Measurements from ENCODE around the gene ZNF197. TPM values are rescaled to one million over a fixed set of nuclear protein-coding genes. Genes with fewer than 3 reads are reported as not detected.

The ZNF197 gene
- total and polyA plus RNA-seq, 12 donors, result 7.2 to 23.9 (median 14.0) TPM

- WGBS, 4 donors, result 94 to 100% (median 97%) methylated on average over 4 of the region's 4 CpGs
- DNase-seq, result no peak
- H3K27ac ChIP-seq, result no peak overlapping the region
- no peaks in the 10 kb centered on the region for H3K36me3 ChIP-seq (replicated peaks in 1 of 2)
- H3K9me3 ChIP-seq (replicated peaks in 1 of 3), result no peaks in the 10 kb centered on the region
- H3K4me3 ChIP-seq, result no peak overlapping the region
- H3K27me3 ChIP-seq, result no peaks in the 10 kb centered on the region
- peaks cover 0 to 5% of the 10 kb centered on the region in 2 donors for H3K4me1 ChIP-seq (replicated peaks in 1 of 2)
- intact Hi-C loops (cut with DNase I), result no loop called here
- TF ChIP-seq POLR2A (IDR thresholded peaks at IDR 0.05), result no peak
- no peak for TF ChIP-seq CTCF (IDR thresholded peaks at IDR 0.05)
Measured at GRCh38 chr3:44680921-44681455, 56.2 kb downstream of the ZNF197 start.

GRCh38 chr3:44682182-44682896 is 57.5 kb downstream of the ZNF197 start:
- no peaks in the 10 kb centered on the region for H3K9me3 ChIP-seq (replicated peaks in 1 of 3)
- TF ChIP-seq CTCF (IDR thresholded peaks at IDR 0.05) (no peak), POLR2A (IDR thresholded peaks at IDR 0.05) (no peak)
- H3K36me3 ChIP-seq (replicated peaks in 1 of 2), result no peaks in the 10 kb centered on the region
- intact Hi-C loops (cut with DNase I), result no loop called here
- no peaks in the 10 kb centered on the region for H3K27me3 ChIP-seq
- H3K27ac ChIP-seq, result no peak overlapping the region
- H3K4me3 ChIP-seq, result no peak overlapping the region
- DNase-seq, result no peak
- WGBS, 4 donors, result 90 to 98% (median 95%) methylated on average over 2 of the region's 2 CpGs
- peaks cover 0 to 5% of the 10 kb centered on the region in 2 donors for H3K4me1 ChIP-seq (replicated peaks in 1 of 2)

- Histone ChIP-seq H3K36me3 (replicated peaks in 1 of 2) (no peaks in the 10 kb centered on the region), H3K4me1 (replicated peaks in 1 of 2) (peaks cover 0 to 5% of the 10 kb centered on the region in 2 donors), H3K4me3 (peak overlapping the region in 3 of 4 donors; percentile 40 to 72 (median 66)), H3K27ac (peak overlapping the region in 1 of 5 donors; percentile 36), H3K9me3 (replicated peaks in 1 of 3) (no peaks in the 10 kb centered on the region), H3K27me3 (peaks cover 4% of the 10 kb centered on the region)
- peak; percentile 55 to 86 (median 70) for DNase-seq
- TF ChIP-seq POLR2A (IDR thresholded peaks at IDR 0.05), result no peak
- no peak for TF ChIP-seq CTCF (IDR thresholded peaks at IDR 0.05)
- WGBS, 4 donors, result 1 to 4% (median 2%) methylated on average over 21 to 48 of the region's 48 CpGs
- intact Hi-C loops (cut with DNase I), result no loop called here
Measured at GRCh38 chr3:44685128-44685800, 60.4 kb downstream of the ZNF197 start.

GRCh38 chr3:44687898-44688297 is 63.1 kb downstream of the ZNF197 start:
- H3K4me3 ChIP-seq, result no peak overlapping the region
- WGBS, 4 donors, result 50 to 63% (median 60%) methylated on average over 1 of the region's 1 CpG
- no peak overlapping the region for H3K27ac ChIP-seq
- no peak for DNase-seq
- peaks cover 0 to 5% of the 10 kb centered on the region in 2 donors for H3K4me1 ChIP-seq (replicated peaks in 1 of 2)
- TF ChIP-seq POLR2A (IDR thresholded peaks at IDR 0.05) (no peak), CTCF (IDR thresholded peaks at IDR 0.05) (no peak)
- peaks cover 4% of the 10 kb centered on the region for H3K27me3 ChIP-seq
- no peaks in the 10 kb centered on the region for H3K36me3 ChIP-seq (replicated peaks in 1 of 2)
- no peaks in the 10 kb centered on the region for H3K9me3 ChIP-seq (replicated peaks in 1 of 3)
- intact Hi-C loops (cut with DNase I), result no loop called here
